HG02973 (cell line): ENCODE data around the gene IL3.

Experiments
- ATAC-seq: cut with Tn5 transposase; IDR thresholded peaks from one replicate; pipeline ENCODE4 v1.9.1; 2021; ENCODE audit warnings: moderate library complexity; ENCODE audit not compliant: unreplicated experiment

The IL3 gene

DNA sequence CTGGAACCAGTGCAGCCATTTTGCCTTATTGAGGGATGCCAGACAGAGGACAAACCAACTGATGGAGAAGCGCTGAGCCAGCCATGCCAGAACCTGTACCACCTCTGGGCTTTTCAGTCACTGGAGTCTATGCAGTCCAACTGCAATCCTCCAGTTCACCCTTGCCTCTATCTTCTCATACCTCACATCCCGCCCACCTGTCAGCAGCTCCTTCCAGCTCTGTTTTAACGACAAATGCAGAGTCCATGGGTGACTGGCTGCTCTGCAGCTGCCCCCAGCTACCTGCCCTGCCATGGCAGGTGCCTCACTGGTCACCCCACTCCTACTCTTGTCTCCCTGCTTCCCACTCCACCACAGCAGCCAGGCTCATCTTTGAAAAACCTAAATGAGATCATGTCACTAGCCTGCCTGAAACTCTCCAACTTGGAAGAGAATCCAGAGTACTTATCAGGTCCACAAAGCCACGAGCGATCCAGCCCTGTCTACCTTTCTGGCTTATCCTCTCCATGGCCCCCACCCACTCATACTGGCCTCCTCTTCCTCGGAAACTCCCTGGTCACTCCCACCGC, 35.0 kb upstream of the IL3 start:
- ATAC-seq: no peak

DNA sequence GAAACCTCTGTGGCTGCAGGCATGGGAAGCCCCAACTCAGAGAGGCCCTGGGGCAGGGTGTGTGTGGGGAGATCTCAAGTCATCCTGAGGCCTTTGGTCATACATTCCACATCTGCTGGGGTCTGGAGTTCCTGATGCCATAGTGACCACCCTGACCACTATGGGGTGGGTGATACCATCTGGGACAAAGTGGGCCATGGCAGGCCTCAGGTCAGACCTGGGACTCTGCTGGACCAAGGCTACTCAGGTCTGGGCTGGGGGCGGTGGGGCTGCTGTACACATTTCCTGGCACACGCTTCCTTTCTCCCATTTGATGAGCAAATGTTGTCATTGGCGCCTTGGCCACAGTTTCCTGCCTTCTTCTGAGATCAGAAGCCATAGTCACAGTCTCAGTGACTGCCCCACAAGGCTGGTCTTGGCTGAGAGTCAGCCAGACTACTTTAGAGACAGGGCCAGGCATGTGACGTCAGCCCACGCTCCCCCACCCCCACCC, 33.9 kb upstream of the IL3 start:
- ATAC-seq: no peak

DNA sequence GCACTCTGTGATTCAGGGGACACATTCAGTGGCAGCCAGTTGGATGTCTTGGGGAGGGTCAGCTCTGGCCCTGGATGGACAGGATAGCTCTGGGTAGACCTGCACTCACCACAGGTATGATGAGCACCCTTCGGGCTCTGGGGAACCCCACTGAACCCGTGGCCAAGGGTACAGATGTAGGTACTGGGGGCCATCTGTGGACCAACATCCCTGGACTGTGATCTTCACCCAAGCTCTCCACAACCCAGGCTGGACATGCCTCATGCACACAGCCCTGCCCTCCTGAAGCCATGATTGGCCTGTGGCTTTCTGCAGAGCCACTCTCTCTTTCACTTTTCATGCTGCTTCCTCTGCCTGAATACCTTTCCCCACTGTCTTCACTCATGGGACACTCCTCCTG, 33.4 kb upstream of the IL3 start:
- peak; percentile 46 for ATAC-seq

DNA sequence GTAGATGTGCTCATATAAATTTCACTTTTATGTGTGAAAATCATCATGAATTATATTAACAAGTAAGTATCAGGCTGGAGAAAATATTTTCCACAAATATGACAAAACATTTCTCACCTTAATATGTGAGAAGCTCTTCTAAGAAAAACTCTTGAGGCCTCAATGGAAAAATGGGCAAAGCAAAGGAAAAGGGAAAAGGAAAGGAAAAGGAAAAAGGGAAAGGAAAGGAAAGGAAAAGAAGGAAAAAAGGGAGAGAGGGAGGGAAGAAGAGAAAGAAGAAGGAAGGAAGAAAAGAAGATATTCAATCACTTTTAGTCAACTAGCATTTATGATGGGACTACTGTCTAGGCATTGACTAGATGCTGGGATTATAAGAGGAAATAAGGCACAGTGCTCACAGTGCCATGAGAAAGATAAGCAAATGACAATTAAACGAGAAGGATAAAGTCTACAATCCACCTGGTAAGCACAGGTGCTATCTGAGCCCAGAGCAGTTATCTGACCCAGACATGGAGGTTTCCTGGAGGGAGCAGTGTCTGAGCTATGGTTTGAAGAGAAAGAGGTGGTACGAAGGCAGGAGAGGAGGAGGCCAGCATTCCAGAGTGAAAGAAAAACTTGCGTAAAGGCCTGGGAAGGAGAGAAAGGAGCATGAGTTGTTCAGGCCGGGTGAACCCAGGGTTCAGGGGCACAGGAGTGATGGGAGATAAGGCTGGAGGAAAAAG, 30.7 kb upstream of the IL3 start:
- ATAC-seq: no peak

DNA sequence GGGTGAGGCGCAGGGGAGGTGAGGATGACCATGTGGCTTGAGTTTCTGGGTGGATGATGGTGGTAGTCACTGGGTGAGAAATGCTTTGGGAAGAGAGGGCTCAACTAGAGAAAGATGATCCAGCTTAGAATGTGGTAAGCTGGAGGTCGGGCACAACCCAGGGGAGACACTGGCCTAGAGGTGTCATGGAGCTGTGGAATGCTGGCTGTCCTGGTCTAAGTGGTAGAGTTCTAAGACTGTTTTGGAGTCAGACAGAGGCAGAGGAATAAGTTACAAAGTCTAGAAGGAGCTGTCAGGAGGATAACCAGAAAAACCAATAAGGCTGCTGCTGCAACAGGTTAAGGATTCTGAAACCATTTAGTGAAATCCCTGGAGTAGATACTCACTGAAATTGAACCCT, 29.8 kb upstream of the IL3 start:
- ATAC-seq: no peak

DNA sequence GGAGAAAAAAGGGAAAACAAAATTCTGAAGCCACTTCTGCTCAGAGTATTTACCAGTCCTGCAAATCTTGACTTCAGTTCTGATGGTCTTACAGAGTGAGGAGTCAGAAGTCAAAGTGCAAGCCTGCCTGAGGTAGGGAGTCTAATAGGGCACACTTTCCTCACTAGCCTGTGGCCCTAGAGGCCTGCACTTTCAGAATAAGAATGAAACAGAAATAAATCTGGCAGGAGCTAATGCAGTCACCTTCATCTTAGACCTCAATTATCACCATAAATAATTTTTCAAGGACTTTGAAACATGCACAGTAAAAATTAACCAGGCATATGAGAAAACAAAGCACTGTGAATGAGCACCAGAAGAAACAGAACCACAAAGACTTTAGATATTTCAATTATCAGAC, 28.3 kb upstream of the IL3 start:
- ATAC-seq: no peak

DNA sequence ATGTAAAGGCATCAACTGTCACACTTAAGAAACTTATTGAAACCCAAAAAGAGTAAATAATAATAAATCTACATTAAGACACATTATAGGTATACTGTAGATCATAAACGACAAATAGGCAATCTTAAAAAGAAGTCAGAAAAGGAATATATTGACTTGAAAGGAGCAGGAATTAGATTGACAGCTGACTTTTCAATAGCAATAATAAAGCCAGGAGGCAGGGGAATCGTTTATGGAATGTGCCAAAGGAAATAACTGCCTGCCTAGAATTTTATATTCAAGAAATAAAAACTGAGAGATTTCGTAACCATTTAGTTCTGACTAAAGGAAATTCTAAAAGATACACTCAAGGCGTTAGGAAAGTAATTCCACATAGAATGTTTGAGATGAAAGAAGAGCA, 27.3 kb upstream of the IL3 start:
- no peak for ATAC-seq

DNA sequence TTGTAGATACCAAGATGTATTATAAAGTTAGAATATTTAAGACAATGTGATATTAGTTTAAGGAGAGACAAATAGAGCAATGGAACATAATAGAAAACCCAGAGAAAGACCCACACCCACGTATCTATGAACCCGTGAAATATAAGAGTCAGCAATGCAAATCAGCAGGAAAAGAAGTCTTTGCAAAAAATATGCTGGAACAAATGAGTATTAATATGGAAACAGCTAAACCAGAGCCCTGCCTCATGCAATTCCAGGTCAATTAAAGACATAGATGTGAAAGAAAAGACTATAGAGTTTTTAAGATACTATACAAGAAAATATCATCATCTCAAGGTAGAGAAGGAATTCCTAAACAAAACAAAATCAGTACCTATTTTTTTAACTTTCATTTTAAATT, 23.1 kb upstream of the IL3 start:
- ATAC-seq: no peak

DNA sequence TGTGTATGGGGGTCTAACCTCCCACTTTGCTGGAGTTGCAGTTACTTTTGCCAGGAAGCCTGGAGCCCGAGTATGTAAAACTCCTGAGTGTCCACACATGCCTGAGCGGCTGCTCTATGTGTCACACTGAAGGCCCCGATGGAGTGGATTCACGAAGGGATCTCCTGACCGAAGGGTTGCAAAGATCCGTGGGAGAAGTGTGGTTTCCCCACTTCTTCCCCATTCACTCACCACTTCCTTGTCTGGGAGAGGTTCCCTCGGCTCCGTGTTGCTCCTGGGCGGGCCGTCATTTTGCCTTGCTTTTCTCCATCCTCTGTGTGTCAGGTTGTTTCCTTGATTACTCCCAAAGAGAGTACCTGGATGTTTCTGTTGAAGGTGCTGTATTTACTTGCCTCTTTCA, 16.2 kb upstream of the IL3 start:
- no peak for ATAC-seq

DNA sequence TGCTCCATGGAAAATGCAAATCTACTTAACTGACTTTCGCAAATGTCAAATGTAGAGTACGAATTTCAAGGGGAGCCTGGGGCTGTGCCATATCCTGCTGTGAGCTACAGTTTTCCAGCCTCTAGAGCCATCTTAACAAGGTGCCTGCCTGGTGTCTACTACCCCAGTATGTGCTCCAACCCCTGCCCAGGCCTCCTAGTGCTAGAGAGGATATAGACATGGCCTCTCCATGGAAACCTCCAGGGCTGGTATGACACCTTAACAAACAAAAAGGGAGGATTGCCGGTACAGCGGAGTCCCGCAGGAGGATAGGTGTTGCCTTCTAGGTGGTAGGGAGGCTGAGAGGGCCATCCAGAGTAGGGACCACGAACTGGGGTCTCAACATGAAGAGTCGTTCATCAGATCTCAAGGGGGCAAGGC, 13.6 kb upstream of the IL3 start:
- no peak for ATAC-seq

DNA sequence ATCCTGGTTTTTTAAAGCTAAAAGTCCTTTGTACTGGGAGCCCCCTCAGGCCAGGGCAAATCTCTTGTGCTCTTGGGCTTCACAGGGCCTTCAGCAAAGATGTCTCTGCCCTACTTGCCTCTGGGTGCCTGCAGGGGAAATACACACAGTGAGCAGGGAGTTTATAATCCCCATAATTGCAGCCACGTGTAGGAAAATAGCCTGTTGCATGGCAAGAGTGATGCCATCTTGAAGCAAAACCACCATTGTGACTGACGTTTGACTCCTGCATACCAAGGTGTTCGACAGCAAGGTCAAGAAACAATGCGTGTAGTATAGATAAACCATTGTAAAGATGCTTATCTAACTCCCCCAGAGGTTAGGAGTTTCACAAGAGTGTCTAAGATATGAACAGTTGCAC, 11.4 kb upstream of the IL3 start:
- no peak for ATAC-seq

DNA sequence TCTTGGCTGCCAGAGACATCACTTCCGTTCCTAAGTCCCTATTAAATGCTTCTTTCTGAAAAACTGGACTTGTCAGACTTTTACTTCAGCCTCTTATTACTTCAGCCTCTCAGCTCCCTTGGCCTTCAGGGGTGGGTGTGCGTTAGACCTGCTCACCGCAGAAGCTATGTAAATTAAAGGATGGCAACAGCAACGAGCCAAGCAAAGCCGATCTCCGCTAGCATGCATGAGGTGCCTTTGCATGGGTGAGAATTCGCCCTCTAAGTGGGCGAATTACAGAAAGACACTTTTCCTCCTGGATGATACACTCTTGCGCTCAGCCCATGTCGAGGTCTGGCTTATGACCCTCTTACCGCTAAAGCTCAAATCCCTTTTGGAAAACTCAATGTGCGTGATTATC, 10.9 kb upstream of the IL3 start:
- ATAC-seq: no peak

DNA sequence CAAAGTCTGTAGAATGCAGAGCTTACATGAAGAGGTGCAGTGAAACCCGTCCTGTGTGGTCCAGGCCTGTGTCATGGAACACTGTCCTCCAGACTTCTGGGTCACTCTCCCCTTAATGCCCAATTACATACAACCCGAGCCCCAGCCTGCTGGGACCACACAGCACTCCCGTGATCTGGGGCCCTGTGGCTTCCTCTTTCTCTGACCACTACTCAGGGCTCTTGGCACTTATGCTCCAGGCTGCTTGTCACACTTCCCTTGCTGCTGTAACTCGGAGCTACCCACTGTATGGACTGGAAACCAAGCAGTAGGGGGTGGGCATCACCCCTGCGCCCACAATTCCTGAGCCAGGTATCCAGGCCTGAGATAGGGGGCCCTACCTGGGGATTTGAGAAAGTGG, 10.3 kb upstream of the IL3 start:
- no peak for ATAC-seq

DNA sequence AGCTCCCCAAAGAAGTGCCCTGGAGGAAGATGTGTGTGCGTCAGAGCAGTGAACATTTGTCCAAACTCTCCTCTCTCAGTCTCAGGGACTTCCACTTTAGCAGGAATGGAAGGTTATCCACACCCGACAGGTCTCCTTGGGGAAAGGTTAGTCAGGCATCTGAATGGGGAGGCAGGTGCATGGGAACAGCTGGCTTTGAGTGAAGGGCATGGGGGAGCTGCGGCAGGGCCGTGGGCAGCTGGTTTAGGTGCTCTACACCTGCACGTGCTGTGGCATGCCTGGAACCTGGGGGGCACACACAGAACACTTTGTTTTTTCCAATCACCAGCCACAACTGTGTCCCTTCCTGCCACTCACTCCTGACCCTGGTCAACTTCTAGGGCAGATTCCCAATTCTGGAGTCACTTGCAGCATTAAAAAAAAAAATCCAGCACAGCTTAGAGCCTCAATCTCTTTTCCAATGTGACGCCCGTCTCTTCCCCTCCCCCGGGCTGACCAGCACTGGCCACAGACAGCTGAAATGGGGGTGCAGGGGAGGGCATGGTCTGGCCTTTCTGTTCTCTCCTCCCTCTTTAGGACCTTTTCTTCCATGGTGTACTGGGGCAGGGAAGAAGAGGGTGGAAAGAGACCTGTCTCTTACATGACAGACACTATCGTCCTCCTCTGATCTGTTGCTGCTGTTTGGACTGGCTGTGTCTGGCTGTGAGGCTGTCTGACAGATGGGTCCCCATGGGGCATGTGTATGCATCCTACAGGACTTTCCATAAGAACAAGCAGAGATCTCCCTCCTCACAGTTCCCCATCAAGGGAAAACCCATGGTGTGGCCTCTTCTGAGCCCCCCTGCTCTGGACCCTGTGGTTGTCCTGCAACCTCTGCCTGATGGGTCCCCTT, 9.5 kb upstream of the IL3 start:
- ATAC-seq: no peak

DNA sequence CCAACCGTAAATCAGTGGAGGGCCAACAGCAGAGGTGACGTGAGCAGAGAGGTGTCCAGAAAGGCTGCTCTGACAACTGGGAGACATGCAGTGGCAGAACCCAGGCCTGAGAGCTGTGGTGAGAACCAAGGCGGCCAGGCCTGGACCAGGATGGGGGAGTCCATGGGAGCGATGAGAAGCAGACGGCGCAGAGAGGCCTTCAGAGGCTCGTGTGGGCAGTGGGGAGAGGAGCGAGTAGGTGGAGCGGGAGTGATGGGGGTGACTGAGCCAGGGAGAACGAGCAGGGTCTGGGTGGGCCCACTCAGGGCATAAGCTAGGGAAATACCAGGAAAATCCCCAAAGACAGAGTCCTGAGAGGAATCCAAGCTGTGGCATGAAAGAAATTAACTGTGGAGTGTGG, 7.9 kb upstream of the IL3 start:
- ATAC-seq: no peak

DNA sequence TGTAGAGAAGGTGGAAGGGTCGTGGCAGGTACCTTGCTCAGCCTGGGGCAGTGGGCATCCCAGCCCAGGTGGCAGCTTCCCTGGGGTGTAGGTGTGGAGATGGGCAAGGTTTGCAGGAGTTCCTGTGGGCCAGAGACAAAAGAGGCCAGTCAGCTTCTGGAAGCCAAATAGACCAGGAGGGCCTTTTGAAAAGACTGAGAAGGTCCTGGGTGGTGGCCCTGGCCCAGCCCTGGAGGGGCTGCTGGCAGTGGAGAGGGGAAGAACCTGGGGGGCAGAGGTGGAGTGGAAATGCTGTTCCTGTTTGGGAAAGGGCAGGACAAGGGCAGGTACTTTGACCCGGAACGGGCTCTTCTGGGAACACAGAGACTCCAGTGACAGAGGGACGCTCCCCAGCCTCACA, 7.0 kb upstream of the IL3 start:
- ATAC-seq: no peak

DNA sequence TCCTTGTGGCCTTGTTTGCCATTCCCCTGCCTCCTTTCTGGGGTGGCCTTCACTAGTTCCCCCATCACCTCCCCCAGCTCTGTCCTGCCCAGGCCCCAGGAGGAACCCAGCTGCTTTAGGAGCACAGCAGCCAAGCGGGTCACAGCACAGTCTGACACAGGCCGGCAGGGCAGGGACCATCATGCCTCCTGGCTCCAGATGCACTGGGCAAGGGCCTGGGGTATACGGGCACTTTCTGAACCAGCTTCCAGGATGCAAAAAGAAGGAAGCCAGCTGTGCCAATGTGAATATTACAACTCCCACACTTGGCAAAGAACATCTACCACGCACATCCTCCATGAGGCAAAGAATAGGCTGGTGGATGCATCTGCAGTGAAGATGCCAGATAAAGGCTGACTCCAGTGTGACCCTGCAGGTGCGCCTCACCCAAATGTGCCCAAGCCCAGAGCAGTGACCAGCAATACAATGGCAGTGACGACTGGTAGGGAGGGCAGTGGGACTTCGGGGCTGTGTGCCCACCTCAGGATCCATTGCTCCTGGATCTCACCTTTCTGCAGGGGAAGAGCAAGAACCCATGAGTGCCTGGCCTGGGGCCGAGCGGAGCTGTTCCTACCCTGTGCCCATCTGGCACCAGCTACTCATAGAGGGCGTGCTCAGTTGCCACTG, 6.3 kb upstream of the IL3 start:
- no peak for ATAC-seq

DNA sequence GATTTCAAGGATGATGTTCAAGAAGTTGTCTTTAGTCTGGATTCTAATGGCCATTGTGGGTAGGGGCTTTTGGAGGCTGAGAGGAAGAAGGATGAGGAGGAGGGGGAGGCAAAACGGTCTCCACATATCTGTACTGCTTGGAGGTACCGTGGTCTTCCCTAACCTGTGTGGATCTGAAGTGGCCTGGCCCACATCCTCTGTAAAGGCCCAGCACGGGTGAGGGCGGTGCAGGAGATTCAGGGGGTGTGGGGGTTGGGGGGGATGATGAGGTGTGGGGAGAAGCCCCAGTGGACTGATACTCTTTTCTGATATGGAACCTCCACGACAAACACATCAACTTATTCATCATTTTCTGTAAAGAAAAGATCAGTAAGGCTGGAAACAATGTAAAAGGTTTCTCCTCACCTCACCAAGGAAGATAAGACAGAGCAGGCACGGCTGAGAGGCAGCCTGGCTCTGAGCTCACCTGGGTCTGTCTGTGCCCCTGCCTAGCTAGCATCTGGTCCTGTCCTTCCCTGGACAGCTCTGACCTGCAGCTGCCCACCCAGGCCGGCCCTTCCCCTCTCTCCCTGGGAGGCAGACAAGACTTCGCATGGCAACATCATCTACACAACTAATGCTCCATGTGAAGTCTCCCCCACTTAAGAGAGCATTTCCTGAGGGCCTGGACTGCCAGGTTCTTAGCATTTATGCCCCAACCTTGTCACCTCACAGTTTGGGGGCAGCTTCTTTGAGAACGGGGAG, 5.6 kb upstream of the IL3 start:
- ATAC-seq: no peak

DNA sequence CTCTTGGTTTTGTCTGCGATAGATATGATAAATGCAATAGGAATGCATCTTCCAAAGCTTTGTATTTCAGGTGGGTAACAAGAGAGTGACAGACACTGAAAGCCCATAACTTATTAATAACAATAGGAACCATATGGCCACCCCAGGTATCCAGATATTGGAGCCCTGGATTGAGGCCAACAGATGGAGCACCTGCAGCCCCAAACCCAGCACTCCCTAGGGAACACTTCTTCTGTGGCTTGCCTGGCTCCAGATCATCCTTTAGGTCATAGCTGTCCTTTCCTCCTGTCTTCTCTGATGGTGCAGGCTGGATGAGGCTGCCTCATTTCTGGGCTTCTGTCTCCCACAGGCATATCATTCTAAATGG, 5.0 kb upstream of the IL3 start:
- no peak for ATAC-seq

DNA sequence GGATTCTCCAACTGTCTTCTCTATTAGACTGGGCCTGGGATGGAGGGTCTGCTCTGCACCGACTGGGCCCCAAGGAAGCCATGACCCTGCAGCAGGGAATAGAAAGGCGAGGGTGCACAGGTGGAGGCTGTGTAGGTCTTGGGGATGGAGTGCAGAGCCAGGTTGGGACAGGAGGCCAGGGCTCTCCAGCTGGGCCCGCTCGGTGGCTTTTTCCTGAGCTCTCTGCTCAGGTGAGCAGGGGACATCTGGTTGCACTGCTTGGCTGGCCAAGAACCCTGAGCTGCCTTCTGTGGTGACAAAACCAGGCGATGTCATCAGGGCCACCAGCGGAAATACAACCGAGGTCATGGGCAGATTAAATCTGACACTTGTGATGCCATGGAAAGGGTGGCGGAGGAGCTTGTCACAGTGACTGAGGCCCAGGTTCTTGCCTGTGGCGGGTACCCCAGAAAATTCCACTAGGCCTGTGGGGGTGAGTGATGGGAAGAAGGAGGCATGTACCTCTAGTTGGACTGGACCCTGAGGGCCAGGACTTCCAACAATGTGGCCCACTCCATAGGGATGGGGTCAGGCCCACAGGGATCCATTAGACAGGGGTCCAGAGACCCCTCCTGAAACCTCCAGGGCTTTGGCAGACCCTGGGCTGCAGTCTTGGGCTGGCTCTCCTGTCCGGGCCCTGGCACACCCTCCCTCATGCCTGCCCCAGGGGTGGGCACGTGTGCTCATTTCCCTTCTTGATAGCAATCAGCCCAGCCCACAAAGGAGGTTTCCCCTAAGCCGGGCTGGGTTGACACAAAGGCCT, 4.4 kb upstream of the IL3 start:
- no peak for ATAC-seq
